Smooth muscle cell of trachea (primary cell): Measurements from ENCODE around the gene NOTCH3. TPM values are rescaled to one million over a fixed set of nuclear protein-coding genes. Genes with fewer than 3 reads are reported as not detected.

Source experiments
- total RNA-seq: library from RNA; depleted of rRNA; stranded (reverse); fragments of >200 nt; gene quantifications from 2 replicates; pipeline ENCODE4 v1.2.1, GENCODE V29; 2014

Gene NOTCH3
- 13.8 and 51.1 TPM in 2 replicates for total RNA-seq

DNA sequence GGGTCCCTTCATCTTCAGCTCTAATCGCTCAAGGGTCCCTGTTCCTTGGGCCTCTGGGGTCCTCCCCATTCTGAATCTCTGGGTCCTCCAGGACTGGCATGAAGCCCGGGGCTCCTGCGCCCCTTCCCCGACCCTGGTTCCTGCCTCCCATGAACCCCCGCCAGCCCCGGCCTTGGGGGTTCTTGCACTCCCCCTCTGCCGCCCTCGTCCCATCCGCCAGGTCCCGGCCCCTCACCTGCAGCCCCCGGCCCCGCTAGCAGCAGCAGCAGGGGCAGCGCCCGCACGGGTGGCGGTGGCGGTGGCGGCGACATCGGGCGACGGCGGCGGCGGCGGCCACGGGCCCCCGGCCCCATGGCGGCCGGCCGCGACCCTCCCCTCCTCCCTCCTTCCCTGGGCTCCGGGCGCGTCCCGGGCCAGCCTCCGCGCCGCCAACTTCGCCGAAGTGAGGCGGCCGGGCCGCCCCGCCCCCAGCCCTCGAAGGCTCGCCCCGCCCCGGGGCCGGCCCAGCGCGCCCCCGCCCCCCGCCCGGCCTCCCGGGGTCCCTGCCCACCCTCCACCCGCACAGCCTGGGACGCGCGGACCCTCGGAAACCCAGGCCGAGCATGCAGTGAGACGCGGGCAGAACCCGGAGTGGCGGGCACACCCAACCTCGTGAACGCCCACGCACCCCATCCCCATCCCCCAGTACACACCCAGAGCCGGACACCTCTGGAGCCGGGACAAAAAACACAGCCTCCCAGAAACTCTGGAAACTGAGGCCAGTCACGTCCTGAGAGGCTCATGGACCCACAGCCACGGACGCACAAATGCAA, at the start of gene NOTCH3:
TSS of gene NOTCH3 (minus strand) at position 443 of the 812 bp plus-strand sequence. CDS start at position 353, 90 bp downstream.

Other genes with a start within 250 kb of the NOTCH3 start
- not detected in 2 replicates for gene SLC1A6, start 221.1 kb downstream of the NOTCH3 start, total RNA-seq
- not detected in 2 replicates for gene CASP14, start 151.5 kb downstream of the NOTCH3 start, total RNA-seq
- gene OR1I1, start 118.8 kb downstream of the NOTCH3 start, total RNA-seq = not detected in 2 replicates
- gene SYDE1, start 93.6 kb downstream of the NOTCH3 start, total RNA-seq = 30.4 and 40.0 TPM in 2 replicates
- gene EPHX3, start 31.5 kb upstream of the NOTCH3 start, total RNA-seq = 0.15 and 0.50 TPM in 2 replicates
- gene BRD4, start 131.5 kb upstream of the NOTCH3 start, total RNA-seq = 18.0 and 19.4 TPM in 2 replicates
- gene AKAP8, start 178.8 kb upstream of the NOTCH3 start, total RNA-seq = 17.0 and 17.7 TPM in 2 replicates
- gene AKAP8L, start 218.0 kb upstream of the NOTCH3 start, total RNA-seq = 60.5 and 66.3 TPM in 2 replicates
- gene WIZ, start 249.0 kb upstream of the NOTCH3 start, total RNA-seq = 15.3 and 22.3 TPM in 2 replicates